IgD-negative memory B cell (primary cell): ENCODE data around the gene ADAM22. TPM values are rescaled to one million over a fixed set of nuclear protein-coding genes. Genes with fewer than 3 reads are reported as not detected.

ENCODE experiments used
- H3K27ac Mint-ChIP-seq, 3 donors: one replicate each; pipeline ENCODE4 v1.8.0; 2020 to 2022; ENCODE audit warnings: mild to moderate bottlenecking in 3 of 3, mixed read lengths in 3 of 3, moderate library complexity in 1 of 3
- H3K27me3 Mint-ChIP-seq: one replicate; pipeline ENCODE4 v1.8.0; 2021; ENCODE audit warnings: mixed read lengths
- H3K36me3 Mint-ChIP-seq: one replicate; pipeline ENCODE4 v1.8.0; 2020; ENCODE audit warnings: mild to moderate bottlenecking, mixed read lengths
- H3K4me1 Mint-ChIP-seq, 3 donors: one replicate each; pipeline ENCODE4 v1.8.0; 2020 to 2022; ENCODE audit warnings: mixed read lengths in 3 of 3, mild to moderate bottlenecking in 1 of 3
- H3K4me3 Mint-ChIP-seq, 4 donors: one replicate each; pipeline ENCODE4 v1.8.0; 2020 to 2022; ENCODE audit warnings: mild to moderate bottlenecking in 4 of 4, mixed read lengths in 4 of 4, moderate library complexity in 3 of 4
- H3K9me3 Mint-ChIP-seq, 3 donors: one replicate each; pipeline ENCODE4 v1.8.0; 2020 to 2021; ENCODE audit warnings: mixed read lengths in 3 of 3, mild to moderate bottlenecking in 1 of 3
- polyA plus RNA-seq: library from polyadenylated mRNA; unstranded; fragments of 300-500 nt; fragmentation: Illumina TruSeq; gene quantifications from one replicate; pipeline ENCODE4 v1.2.3, GENCODE V29; 2021

The ADAM22 gene
- polyA plus RNA-seq, 1 donor from 2014 or later, result 0.23 TPM

- Mint-ChIP-seq H3K27me3 (peaks cover 2% of the 10 kb centered on the region), H3K9me3 (peaks cover 0 to 4% (median under 1%) of the 10 kb centered on the region in 3 donors), H3K36me3 (no peaks in the 10 kb centered on the region), H3K4me1 (no peaks in the 10 kb centered on the region), H3K4me3 (no peak overlapping the region), H3K27ac (no peak overlapping the region)
Measured at GRCh38 chr7:88233828-88234227, 299.8 kb downstream of the ADAM22 start.

- H3K27me3 Mint-ChIP-seq, result peaks cover 1% of the 10 kb centered on the region
- no peak overlapping the region for H3K4me3 Mint-ChIP-seq
- H3K27ac Mint-ChIP-seq, result no peak overlapping the region
- no peaks in the 10 kb centered on the region for H3K9me3 Mint-ChIP-seq
- H3K4me1 Mint-ChIP-seq, result no peaks in the 10 kb centered on the region
- H3K36me3 Mint-ChIP-seq, result no peaks in the 10 kb centered on the region
Measured at GRCh38 chr7:88239852-88240251, 305.8 kb downstream of the ADAM22 start.

DNA sequence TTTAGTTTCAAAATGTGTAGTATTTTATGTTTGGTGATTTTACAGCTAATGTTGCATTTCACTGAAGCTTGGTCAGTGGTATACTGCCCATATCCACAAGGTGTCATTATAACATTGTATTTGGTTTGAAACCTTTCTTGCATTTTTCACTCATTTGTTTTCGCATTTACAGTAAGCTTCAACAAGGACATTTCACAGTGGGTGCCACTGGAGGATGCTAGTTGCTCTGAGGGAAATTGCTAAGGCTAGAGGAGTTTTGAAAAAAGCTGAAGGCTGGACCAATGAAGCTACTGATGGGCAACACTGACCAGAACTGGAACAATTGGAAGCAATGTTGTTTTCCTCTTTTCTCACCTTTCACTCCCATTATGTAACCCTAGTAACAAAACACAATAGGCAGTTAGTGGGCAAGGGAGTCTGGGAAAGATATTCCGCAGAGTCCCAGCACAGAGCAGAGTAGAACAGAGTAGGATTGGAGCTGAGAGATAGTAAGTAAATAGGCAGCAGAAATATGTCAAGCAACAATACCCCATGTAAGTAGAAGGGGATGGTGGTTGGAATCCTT, 309.4 kb downstream of the ADAM22 start:
- H3K4me3 Mint-ChIP-seq, result no peak overlapping the region
- H3K4me1 Mint-ChIP-seq, result no peaks in the 10 kb centered on the region
- H3K9me3 Mint-ChIP-seq, result no peaks in the 10 kb centered on the region
- H3K27ac Mint-ChIP-seq, result no peak overlapping the region
- peaks cover 1% of the 10 kb centered on the region for H3K27me3 Mint-ChIP-seq
- no peaks in the 10 kb centered on the region for H3K36me3 Mint-ChIP-seq

DNA sequence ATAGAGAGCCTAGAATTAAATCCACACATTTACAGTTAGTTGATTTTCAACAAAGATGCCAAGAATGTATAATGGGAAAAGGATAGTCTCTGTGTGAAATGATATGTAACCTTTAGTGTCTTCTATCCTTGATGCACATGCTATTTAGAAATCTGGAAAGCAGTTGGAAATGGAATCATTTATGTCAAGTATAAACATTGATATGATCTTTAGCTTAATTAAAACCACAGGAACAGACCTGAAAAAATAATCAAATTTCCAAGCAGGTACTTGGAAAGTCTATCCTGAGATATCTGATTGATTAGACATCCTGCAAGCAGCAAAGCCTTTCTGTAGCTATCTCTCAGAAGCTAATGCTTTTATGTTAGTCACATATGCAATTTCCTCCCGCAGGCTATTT, 310.2 kb downstream of the ADAM22 start:
- Mint-ChIP-seq H3K27me3 (peaks cover 1% of the 10 kb centered on the region), H3K4me1 (no peaks in the 10 kb centered on the region), H3K4me3 (no peak overlapping the region), H3K9me3 (no peaks in the 10 kb centered on the region), H3K27ac (no peak overlapping the region), H3K36me3 (no peaks in the 10 kb centered on the region)

Other genes starting within 250 kb of the ADAM22 start
- 15.7 TPM for gene SLC25A40, start 57.9 kb upstream of the ADAM22 start, polyA plus RNA-seq
- gene DBF4, start 57.8 kb upstream of the ADAM22 start, polyA plus RNA-seq, result 24.9 TPM